ENCODE data around the gene HPGDS.

- TF ChIP-seq CTCF (conservative IDR thresholded peaks at IDR 0.05 in 1 of 2, IDR thresholded peaks at IDR 0.05 in 1 of 2; ENCODE audit: extremely low read depth in 1 of 2, insufficient read depth in 1 of 2, low read depth in 1 of 2, low read length in 2 of 2), result no peak
- TF ChIP-seq EZH2 (IDR thresholded peaks at IDR 0.05; ENCODE audit: borderline replicate concordance, low read length), result no peak
Measured at GRCh38 chr4:94329933-94330332, 12.7 kb downstream of the HPGDS start.

Measured in mammary epithelial cell (primary cell).